NCI-H128 (cell line): Measurements from ENCODE around the gene NACA2.
"Not testable (repeated sequence)": the region's sequence is repeated elsewhere in the genome, so short reads cannot be mapped to it uniquely, and the experiment has no call there.

ENCODE experiments used
- DNase-seq: peaks from one replicate; lab custom pipeline; 2025; ENCODE audit not compliant: unreplicated experiment; lab: John Stamatoyannopoulos, UW

Gene NACA2

DNA sequence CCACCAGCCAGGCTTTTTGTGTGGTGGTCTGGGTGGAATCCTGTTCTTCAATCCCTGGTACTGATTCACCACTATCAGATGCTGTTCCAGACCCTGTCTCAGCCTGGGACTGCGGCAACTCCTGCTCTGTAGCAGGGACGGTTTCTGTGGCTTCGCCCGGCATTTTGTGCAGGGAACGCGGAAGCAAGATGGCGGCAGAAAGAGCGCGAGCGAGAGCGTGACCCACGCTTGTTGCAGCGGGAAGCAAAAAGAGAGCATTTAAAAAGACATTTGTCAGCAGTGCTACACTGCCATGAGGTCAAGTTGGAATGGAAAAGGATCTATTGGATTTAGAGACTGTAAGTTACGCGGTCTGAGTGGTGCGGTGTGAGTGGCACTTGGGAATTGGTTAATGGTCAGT, at the start of gene NACA2:
Gene NACA2, minus strand, starts transcription at position 202 of the 400 bp plus-strand sequence. Its CDS starts 39 bp downstream, at position 163.
- DNase-seq, result no peak

DNA sequence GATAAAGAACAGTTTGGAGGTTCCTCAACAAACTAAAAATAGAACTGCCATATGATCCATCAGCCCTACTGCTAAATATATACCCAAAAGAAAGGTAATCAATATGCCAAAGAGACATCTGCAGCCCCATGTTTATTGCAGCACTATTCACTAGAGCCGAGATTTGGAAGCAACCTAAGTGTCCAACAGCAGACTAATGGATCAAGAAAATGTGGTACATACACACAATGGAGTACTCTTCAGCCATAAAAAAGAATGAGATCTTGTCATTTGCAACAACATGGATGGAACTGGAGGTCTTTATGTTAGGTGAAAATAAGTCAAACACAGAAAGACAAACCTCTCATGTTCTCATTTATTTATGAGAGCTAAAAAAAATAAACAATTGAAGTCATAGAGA, 48.8 kb upstream of the NACA2 start:
- no peak for DNase-seq

GRCh38 chr17:61638087-61638486, 47.1 kb upstream of the NACA2 start:
- no peak for DNase-seq

DNA sequence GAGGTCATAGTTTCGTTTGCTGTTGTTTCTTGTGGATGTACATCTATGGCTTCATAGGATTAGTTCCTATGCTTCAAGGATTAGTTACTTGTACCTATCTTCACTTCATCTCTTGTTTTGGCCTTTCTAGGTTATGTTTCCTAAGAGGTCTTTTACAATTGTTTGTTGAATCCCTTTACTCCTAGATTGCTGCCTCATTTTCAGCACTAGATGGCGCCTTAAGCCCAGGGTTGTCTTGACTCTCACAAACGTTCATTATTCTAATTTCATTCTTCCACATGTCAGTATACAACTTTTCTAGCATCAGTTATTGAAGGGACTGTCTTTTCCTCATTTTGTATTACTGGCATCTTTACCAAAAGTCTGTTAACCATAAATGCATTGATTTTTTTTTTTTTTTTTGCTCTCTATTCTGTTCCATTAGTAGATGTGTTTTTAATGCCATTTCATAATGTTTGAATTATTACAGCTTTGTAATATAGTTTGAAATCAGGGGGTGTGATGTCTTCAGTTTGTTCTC, 45.0 kb upstream of the NACA2 start:
- peak; percentile 5 for DNase-seq

DNA sequence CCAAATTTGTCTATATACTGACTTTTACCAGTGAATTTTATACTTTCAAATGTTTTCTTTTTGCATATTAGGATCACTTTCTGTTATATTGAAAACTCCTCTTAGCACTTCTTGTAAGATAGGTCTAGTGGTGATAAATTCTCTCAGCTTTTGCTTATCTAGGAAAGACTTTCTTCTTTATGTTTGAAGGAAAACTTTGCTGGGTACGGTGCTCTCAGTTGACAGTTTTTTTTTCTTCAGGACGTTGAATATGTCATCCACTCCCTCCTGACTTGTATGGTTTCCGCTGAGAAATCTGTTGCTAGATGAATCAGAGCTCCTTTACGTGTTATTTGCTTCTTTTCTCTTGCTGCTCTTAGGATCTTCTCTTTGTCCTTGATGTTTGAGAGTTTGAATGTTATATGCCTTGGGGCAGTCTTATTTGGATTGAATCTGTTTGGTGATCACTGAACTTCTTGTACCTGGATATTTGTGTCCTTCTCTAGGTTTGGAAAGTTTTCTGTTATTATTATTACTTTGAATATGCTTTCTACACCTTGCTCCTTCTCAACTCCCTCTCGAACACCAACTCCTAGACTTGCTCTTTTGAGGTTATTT, 44.0 kb upstream of the NACA2 start:
- no peak for DNase-seq

- no peak for DNase-seq
These were observed 43.1 kb upstream of the NACA2 start for GRCh38 chr17:61634011-61634539.

GRCh38 chr17:61632826-61633225, 41.8 kb upstream of the NACA2 start:
- no peak for DNase-seq

GRCh38 chr17:61631800-61632199, 40.8 kb upstream of the NACA2 start:
- DNase-seq, result no peak

DNA sequence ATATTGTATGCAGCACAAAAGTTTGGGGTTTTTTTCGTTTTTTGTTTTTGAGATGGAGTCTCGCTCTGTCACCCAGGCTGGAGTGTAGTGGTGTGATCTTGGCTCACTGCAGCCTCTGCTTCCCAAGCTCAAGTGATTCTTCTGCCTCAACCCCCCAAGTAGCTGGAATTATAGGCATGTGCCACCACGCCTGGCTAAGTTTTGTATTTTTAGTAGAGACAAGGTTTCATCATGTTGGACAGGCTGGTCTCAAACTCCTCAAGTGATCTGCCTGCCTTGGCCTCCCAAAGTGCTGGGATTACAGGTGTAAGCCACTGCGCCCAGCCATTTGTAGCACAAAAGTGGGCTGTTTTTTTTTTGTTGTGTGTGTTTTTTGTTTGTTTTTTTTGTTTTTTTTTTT, 37.1 kb upstream of the NACA2 start:
- not testable (repeated sequence) for DNase-seq

GRCh38 chr17:61627658-61628057, 36.6 kb upstream of the NACA2 start:
- DNase-seq, result no peak

- DNase-seq, result no peak
These were observed 36.1 kb upstream of the NACA2 start for GRCh38 chr17:61627125-61627524.

- no peak for DNase-seq
These were observed 34.5 kb upstream of the NACA2 start for GRCh38 chr17:61625564-61625963.

- no peak for DNase-seq
These were observed 33.9 kb upstream of the NACA2 start for GRCh38 chr17:61624951-61625350.

DNA sequence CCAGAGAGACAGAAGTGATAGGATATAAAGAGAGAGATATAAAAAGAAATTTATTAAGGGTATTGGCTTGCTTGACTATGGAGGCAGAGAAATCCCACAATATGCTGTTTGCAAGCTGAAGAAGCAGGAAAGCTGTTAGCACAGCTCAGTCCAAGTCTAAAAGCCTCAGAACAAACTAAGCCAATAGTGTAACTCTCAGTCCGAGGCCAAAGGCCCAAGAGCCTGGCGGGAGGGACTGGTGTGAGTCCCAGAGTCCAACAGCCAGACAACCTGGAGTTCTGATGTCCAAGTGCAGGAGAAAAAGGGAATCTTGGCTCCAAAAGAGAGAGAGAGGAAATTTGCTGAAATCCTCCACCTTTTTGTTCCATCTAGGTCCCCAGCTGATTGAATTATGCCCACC, 30.3 kb upstream of the NACA2 start:
- no peak for DNase-seq

DNA sequence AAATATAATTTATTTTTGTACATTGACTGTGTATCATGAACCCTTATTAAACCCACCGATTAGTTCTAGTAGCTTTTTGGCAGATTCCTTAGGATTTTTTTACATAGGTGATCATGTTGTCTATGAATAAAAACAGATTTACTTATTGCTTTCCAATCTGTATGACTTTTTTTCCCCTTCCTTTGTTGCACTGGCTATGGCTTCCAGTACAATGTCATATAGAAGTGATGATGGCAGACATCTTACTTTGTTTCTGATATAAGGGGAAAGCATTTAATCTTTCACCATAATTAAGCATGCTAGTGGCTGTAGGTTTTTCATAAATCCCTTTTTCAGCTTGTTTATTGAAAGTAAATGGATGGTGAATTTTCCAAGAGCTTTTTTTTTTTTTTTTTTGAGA, 28.9 kb upstream of the NACA2 start:
- no peak for DNase-seq

DNA sequence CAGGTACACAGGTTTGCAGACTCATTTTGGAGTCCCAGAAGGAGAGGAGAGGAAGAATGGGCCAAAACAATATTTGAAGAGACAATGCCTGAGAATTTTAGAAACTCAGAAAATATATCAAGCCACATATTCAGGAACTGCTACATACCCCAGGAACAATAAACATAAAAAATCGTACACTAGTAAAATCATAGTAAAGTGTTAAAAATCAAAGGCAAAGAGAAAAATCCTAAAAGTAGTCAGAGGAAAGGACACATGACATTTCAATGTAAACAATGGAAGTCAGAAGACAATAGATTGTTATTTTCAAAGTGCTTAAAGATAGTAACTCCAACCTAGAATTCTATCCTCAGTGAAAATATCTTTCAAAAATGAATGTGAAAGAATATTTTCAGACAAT, 28.5 kb upstream of the NACA2 start:
- DNase-seq, result no peak

- no peak for DNase-seq
These were observed 27.9 kb upstream of the NACA2 start for GRCh38 chr17:61618950-61619349.

DNA sequence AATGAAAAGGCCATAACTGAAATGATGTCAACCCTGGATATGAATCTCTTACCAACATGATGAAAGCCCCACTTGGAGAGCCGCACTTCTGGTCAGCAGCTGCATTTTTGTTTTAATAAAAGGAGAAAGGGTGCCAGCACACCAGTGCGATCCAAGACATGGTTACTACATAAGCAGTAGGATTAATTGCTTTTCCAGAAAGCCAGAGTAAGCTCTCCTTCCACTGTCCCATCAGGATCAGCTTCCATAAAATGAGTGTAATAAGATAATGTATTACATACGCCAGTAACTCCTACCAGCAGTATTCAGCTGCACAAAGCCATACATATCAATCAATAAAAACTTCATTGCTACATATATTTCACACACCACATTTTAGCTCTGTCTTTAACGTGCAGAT, 26.3 kb upstream of the NACA2 start:
- no peak for DNase-seq

DNA sequence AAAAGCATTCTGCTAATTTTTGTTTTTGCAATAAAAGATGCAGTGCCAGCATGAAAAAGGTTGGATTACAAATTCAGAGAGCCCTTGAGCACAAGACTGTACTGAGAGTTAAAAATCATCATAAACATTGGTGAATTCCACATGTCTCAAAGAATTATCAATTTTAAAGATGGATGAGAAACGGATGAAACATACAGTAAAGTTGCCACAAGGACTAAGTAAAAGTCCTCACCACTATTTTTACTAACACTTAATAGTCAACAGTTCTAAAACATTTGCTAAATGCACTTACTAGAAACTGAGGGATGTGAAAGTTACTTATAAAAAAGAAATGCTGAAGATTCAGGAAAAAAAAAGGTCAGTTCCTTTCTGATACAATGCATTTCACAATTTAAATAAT, 25.8 kb upstream of the NACA2 start:
- no peak for DNase-seq

GRCh38 chr17:61614219-61614618, 23.2 kb upstream of the NACA2 start:
- DNase-seq, result no peak

GRCh38 chr17:61611323-61611722, 20.3 kb upstream of the NACA2 start:
- DNase-seq, result no peak

DNA sequence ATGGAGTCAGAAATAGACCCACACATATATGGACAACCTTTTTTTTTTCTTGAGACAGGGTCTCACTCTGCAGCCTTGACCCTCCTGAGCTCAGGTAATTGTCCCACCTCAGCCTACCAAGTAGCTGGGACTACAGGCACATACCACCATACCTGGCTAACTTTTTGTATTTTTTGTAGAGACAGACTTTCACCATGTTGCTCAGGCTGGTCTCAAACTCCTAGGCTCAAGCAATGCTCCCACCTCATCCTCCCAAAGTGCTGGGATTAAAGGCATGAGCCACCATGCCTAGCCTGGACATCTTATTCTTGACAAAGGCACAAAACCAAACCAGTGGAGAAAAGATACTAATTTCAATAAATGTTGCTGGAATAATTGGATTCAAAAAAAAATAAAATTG, 14.7 kb upstream of the NACA2 start:
- no peak for DNase-seq

DNA sequence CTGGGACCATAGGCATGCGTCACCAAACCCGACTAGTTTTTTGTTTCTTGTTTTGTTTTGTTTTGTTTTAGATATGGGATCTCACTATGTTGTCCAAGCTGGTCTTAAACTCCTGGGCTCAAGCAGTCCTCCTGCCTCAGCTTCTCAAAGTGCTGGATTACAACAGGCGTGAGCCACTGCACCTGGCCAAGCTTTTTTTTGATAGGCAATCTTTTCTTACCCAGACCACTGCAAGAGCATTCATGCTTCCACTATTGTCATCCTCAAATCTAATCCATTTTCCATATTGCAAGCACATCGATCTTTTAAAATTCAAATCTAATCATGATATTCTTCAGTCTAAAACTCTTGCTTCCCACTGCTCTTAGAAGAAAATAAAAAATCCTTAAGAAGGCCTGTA, 10.3 kb upstream of the NACA2 start:
- no peak for DNase-seq
